Stimulated activated CD4-positive, alpha-beta T cell treated with anti-CD3 and anti-CD28 coated beads, Interleukin-15, amount 100 ng/mL, for 24 hours (primary cell): ENCODE measurements around the gene SLC15A4.

Source experiments
- DNase-seq: peaks from one replicate; pipeline ENCODE4 v3.0.0-alpha.2; 2020

Gene SLC15A4

DNA sequence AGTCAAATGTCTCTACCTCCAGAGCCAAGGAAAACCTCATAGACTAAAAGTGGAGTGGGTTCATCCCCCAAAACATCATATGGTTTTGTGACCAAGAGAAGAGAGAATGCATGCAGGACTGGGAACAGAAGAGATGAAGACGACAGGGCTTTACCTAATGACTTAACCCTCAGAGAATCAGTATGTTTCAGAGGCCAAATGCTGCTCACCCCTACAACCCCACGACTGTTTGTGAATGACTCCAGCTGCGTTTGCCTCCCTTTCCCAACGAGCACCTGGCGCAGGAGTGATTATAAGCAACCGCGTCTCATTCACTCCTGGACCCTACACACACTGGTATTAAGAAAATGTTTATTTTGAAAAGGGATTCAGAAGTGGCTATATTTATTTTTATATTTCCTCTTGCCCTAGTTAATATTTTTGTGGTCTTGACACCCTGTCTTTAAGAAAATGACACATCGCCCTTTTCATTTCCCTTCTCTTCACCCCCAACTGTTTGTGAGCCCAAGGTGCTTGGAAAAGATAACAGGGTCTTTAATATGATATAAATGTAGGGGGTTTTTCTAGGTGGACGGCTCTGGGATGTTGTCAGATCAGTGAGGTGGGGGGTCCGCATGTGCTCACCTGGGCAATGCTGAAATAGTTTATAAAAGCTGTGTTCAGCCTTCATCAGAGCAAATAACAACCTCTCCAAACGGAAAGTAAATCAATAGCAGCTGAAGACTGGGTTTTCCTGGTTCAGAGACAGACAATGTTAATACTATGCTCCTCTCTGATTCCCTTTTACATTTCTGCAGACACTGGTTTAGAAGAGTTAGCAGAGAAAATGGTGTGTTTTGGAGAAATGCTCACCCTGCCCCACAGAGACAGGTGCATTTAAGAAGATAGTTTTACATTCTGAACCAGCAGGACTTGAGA is 77.7 kb downstream of the SLC15A4 start:
- DNase-seq = no peak

DNA sequence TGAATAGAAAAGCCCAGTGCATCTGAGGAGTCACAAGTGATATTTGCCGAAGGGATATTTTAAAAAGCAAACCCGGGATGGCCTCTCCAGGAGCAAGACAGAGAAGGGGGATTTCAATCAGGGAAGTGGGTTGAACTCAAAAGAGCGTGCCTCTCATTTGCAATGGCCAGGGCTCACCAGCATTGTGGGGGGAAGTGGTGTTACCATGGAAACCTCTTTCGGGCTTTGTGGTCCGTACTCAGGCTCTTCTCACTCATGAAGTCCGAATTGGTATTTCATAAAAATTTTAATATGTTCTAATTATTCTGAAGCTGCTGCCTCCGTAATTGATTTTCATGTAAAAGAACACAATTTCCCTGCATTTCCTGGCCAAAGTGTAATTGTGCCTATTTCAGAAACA is 79.8 kb downstream of the SLC15A4 start:
- DNase-seq = no peak
